Hematopoietic multipotent progenitor cell treated with erythropoietin and hydrocortisone succinate and interleukin-3 and kit ligand, for 4 days (in vitro differentiated cells): ENCODE measurements around the gene TPP2.

Experiments used
- DNase-seq: peaks from one replicate; pipeline ENCODE4 v3.0.0-alpha.2; 2015

The TPP2 gene

DNA sequence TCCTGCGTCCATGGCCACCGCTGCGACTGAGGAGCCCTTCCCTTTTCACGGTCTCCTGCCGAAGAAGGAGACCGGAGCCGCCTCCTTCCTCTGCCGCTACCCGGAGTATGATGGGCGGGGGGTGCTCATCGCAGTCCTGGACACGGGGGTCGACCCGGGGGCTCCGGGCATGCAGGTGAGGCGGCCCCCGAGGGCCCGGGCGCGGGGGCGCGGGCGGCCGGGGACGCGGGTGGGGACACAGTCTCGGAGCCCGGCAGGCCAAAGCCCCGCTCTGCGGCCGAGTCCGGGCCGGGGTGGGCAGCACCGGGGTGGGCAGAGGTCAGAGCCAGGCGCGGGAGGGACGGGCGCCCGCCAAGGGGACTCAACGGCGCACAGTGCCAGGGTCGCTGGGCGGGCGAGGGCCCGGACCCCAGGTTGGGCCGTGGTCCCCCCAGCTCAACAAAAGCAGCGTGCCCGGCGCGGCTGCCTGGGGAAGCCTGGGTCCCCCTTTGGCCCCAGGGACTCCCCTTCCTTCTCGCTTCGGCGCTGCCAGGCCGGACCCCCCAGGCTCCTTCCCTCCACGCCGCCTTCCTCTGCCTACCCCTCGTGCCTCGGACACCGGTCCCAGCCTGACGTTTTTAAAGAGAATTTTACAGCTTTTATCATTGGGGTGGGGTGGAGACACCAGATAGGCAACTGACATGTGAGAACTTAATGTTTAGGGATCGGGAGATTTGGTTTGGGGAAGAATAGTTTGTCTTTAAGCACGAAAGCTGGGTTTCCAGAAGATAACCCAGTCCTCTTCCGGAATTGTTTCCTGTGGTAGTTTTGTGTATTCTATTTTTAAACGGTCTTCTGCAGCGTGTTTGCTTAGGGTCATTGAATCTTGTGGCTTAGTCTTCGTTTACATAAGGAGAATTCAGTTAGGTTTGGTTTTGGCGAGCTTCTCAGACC lies 509 bp downstream of the TPP2 start:
- DNase-seq: peak; percentile 77

DNA sequence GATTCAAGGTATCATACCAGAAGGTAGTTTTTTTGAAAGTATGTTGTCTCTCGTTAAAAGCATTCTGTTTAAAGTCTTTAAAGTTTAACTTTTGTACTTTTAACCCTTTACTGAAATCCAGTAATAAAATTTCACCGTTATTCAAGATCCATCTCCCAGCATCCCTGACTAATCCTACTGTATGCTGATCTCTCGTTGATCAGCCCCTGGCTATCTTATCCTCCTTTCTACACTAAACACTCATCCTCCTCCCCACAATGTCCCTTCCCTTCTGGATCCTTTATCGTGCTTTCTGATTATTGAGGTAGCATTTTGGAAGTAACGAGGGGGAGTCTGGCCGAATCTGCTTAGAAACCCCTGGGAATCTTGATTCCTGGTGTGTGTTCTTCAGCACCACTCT lies 1.3 kb downstream of the TPP2 start:
- DNase-seq: peak; percentile 19

GRCh38 chr13:102599426-102600012 lies 2.7 kb downstream of the TPP2 start:
- peak; percentile 15 for DNase-seq

DNA sequence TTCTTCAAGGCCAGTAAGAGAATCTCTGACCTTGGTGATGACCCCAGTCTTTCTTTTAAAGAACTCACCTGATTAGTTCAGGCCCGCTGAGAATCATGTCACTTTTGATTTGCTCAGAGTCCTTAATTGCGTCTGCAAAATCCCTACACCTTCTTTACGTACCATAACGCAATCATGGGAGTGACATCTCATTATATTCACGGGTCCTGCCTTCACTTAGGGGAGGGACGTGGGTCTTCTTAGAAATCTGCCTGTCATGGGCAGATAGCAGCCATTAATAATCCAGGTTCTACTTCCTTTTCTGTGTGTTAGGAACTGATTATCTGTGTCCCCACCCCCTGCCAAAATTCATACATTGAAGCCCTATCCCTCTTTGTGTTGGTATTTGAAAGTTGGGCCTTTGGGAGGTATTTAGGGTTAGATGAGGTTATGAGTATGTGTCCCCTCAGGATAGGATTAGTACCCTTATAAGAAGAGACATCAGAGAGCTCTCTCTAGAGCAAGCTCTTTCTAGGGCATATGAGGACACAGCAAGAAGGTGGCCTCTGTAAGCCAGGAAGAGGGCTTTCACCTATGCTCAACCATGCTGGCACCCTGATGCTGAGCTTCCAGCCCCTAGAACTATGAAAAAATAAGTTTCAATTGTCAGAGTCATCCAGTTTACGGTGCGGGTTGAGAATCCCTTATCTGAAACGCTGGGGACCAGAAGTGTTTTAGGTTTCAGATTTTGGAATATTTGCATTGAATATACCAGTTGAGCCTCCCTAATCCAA lies 9.9 kb downstream of the TPP2 start:
- peak; percentile 80 for DNase-seq

GRCh38 chr13:102608974-102609373 lies 12.2 kb downstream of the TPP2 start:
- no peak for DNase-seq

- no peak for DNase-seq
These were observed 12.9 kb downstream of the TPP2 start for GRCh38 chr13:102609696-102610095.

- no peak for DNase-seq
These were observed 13.6 kb downstream of the TPP2 start for GRCh38 chr13:102610296-102610895.

DNA sequence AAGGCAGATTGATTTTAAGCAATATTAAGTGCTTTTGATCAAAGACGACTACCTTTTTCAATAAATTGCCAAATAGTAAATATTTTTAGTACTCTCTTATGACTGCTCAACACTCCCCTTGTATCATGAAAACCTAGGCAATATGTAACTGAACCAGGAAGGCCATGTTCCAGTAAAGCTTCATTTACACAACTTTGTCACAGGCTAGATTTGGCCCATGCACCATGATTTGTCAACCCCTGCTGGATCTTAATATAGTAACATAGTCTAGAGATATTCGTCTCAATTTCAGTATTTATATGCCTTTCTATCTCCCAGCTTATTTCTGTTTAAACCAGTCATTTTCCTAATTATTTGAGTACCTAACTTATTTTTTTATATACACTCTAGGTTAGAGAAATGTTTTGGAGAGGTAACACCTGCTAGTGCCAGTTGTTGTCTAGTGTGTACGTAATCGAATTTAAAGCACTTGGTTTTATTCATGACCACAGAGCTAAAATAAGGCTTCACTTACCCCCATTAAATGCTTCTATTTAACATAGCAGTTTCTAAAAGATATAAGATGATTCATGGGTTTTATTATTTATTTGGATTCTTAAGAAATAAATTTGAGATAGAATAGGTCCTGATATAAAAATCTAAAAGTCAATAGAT lies 21.0 kb downstream of the TPP2 start:
- DNase-seq: no peak

DNA sequence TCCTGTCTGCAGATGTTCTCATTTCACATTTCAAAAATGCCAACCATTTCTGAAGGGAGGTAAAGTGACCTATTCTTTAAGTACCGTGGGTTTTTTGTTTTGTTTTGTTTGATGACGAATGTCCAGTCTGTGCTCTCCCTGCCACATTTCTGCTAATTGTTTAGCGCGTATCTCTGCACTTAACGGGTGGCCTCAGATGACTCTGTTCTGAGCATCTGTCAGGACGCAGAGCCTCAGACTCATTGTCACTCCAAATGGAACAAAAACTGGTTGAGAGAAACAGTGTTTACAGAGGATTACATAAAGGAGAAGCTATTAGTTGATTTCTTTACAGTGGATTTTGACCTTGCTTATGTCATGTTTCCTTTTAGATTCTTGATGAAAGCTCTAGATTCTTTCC lies 23.7 kb downstream of the TPP2 start:
- no peak for DNase-seq

DNA sequence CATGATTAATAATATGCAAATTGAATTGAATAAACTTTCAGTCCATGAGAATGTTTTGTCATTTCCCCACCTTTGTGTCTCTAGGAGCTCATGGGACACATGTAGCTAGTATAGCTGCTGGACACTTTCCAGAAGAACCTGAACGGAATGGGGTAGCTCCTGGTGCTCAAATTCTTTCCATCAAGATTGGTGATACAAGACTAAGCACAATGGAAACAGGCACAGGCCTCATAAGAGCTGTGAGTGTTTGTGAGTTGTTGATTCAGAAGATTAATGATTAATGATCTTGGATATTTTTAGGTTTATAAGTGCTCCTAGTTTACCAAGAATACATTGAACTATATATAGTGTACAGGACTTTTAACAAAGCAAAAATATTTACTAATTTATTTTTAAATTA lies 30.1 kb downstream of the TPP2 start:
- DNase-seq: no peak

GRCh38 chr13:102628559-102628958 lies 31.8 kb downstream of the TPP2 start:
- DNase-seq: no peak

GRCh38 chr13:102631198-102631597 lies 34.4 kb downstream of the TPP2 start:
- no peak for DNase-seq

DNA sequence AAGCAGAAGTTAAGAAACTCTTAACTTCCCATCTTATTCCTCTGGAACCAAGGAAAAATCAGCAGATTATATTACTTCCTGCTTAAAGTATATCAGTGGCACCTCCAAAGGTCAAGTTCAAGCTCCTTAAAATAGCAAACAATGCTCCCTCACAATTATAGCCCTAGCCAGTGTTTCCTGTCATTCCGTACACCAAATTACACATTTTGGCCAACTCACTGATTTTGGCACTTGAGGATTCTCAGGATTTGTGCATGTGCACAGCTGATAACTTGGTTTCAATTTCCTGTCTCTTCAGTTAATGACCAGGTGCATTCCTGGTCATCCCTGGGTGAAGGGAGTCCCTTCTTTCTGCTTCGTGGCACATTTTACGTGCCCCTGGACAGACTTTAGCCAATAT lies 42.0 kb downstream of the TPP2 start:
- DNase-seq: no peak

GRCh38 chr13:102642029-102642428 lies 45.2 kb downstream of the TPP2 start:
- DNase-seq: no peak

DNA sequence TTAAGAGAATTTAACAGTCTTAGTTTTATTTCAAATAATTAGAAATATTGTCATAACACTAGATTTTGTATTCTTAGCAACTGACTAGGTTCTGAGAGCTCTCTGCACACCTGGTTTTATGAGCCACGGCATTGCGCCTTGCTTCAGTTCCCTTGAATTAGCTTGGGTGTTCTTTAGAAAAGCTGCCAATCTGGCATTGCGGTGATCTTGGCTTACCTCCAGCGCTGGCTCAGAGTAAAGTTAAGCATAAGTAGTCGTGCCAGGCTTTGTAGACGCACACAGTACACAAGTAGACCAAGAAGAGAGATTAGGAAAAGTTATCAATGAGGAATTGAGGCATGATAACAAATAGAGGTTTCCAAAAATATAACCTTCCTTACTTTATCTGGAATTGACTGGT lies 45.7 kb downstream of the TPP2 start:
- no peak for DNase-seq

DNA sequence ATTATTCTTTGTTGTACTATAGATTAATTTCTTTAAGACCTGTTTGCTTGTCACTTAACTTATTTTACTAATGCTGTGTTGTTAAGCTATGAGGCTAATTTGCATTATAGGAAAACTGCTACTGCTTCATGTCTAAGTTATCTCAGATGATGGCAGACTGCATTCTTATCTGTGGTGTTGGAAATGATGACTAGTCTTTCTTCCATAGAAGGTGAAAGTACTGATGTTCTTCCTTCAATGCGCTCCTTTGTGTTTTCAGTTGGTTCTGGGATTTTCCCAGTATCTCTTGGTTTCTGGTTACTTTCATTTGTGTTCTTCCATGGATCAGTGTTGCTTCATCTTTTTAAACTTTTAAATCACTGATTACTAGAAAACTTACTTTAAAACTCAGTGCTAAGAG lies 46.9 kb downstream of the TPP2 start:
- no peak for DNase-seq

- no peak for DNase-seq
These were observed 48.9 kb downstream of the TPP2 start for GRCh38 chr13:102645701-102646100.

- DNase-seq: no peak
These were observed 51.3 kb downstream of the TPP2 start for GRCh38 chr13:102648046-102648445.

DNA sequence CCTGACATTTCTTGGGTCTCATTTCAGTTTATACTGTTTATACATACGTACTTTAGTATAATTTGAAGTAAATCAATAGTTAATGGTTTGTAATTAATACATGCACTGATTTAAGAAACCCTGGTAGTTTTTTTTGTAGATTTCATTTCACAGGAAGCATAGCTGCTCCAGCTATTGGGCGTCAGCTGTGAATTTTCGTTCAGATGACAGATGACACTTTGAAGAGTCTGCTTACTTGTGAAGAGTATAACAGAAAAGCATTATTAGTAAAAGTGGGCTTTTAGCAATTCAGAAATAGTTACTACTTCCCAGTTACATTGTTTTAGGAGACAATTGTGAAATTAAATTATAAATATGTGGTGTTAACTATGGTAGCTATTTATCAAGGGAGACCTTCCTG lies 53.7 kb downstream of the TPP2 start:
- DNase-seq: no peak

- no peak for DNase-seq
These were observed 54.6 kb downstream of the TPP2 start for GRCh38 chr13:102651392-102651791.

- DNase-seq: no peak
These were observed 55.1 kb downstream of the TPP2 start for GRCh38 chr13:102651892-102652291.

- DNase-seq: no peak
These were observed 58.0 kb downstream of the TPP2 start for GRCh38 chr13:102654756-102655155.

DNA sequence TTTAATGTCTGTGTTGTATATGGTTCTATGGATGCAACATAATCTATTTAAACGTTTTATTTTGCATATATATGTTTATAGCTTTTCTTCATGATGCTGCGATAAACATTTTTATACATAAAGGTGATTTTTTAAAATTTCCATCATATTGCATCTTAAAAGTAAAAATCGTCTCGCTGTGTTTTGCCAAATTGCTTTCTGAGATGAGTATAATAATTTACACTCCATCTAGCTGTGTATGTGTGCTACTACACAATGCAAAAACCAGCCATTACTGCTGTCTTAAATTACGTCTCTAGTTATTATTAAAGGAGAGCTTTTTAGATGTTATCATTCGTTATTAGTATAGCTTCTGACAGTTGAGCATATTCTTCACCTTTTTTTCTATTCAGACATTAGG lies 60.8 kb downstream of the TPP2 start:
- DNase-seq: peak; percentile 25
